Effector CD4-positive, alpha-beta T cell (primary cell): ENCODE measurements around the gene ZNF77.
"Not testable (repeated sequence)": the region's sequence is repeated elsewhere in the genome, so short reads cannot be mapped to it uniquely, and the experiment has no call there.

Source experiments
- DNase-seq: peaks from one replicate; pipeline ENCODE4 v3.0.0-alpha.2; 2020

ZNF77 gene

GRCh38 chr19:2917275-2918184 lies 27.2 kb downstream of the ZNF77 start:
- no peak for DNase-seq

GRCh38 chr19:2912306-2912705 lies 32.5 kb downstream of the ZNF77 start:
- no peak for DNase-seq

DNA sequence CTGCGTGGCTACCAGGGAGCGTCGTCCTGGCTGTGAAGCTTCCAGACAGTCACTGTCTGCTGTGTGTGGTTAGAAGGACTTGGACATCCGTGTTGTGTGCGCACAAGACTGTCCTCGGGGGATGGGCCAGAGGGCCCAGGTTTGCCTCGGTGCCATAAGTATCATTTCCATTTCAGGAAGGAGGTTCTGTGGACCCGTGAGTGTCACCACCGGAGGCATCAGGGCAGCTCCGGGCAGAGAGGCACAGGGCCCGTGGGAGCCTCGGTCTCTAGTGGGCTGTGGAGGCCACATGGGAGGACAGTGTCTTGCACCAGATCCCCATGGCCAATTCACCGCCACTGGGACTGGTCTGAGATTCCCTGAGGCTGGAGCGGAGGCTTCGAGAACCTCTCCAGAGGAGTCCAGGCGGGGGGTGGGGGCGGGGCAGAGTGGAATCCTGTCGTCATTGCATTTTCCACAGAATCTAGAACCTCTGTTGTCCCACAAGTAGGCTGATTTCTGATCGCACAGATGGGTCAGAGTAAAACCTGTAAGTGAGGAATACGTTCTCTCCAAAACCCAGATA lies 38.1 kb downstream of the ZNF77 start:
- DNase-seq = no peak

- no peak for DNase-seq
Measured at GRCh38 chr19:2905918-2906519, 38.8 kb downstream of the ZNF77 start.

DNA sequence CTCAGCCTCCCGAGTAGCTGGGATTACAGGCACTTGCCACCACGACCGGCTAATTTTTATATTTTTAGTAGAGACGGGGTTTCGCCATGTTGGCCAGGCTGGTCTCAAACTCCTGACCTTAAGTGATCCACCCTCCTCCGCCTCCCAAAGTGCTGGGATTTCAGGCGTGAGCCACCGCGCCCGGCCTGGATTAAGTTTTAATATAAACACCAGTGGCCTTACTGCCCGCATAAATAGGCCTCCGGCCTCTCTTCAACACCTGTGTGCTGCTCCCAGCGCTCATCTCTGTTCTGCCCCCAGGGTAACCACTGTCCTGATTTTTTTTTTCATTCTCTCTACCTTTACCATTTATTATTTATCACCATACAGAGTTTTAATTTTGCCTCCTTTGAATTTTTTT lies 41.4 kb downstream of the ZNF77 start:
- DNase-seq = not testable (repeated sequence)

- no peak for DNase-seq
Measured at GRCh38 chr19:2902590-2903218, 42.1 kb downstream of the ZNF77 start.

DNA sequence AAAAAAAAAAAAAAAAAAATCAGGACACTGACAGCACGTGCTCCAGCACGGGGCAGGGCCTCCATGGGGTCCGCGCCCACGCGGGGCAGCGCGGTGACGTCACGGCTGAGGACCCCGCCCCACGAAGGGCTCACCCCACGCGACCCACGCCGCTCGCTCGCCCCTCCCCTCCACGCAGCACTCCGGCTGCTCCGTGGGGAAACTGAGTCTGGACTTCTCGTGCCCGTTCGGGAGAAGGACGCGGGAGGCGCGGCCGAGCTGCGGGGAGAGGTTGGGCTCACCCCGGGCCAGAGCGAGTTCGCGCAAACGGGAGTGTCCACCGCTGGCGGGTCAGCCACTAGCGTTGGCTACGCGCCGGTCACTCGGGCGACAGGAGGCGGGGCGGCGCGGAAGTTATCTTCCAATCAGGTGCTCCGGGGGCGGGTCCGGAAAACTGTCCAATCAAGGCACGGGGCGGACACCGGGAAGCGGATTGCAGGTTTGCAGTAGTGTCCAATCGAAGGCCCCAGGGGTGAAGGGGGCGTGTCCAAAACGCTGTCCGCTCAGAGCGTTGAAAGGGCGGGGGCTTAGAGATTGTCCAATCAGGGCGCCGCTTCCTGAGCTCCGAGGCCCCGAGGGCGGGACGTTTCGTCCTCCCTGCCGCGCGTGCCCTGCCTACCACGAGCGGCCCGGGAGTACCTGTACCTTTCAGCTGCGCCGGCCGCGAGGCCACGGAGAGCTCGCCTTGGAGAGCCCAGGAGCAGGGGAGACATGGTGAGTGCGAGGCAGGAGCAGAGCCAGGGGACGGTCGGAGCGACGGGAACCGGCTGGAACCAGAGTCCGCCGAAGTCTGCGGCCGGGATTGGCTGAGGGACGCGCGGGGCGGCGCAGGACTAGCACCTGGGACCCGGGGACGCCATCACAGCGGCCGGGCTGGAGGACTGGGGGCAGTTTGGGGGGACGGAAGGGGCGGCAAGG lies 44.2 kb downstream of the ZNF77 start, which contains the start of gene ZNF57:
ZNF57 (plus strand) TSS at position 633 of the 957 bp plus-strand sequence; CDS start at position 751, 118 bp downstream.
- peak; percentile 95 for DNase-seq

GRCh38 chr19:2896694-2897093 lies 48.1 kb downstream of the ZNF77 start:
- DNase-seq = no peak

GRCh38 chr19:2890531-2890930 lies 54.2 kb downstream of the ZNF77 start:
- not testable (repeated sequence) for DNase-seq

DNA sequence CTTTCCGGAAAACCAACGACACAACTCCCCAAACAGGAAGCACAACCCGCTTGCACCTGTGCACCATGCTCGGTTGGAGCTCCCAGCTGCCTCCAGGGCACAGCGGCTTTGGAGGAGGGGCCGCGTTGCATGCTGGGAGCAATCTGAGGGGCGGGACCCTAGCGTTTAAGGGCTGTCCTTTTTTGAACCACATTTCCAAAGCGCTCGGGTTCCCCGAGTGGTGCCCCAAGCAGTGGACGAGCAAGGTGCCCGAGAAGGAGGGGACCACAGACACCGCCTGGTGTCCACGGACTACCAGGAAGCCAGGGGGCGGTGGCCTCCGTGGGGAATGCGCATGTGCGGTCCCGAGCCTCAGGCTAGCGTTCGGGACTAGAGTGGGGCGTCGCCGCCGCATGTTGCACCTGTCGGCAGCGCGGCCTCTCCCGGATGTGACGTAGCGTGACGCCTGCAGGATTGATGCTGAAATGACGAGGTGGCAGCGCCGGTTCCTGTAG lies 56.0 kb downstream of the ZNF77 start:
- DNase-seq = no peak

GRCh38 chr19:2887391-2887914 lies 57.3 kb downstream of the ZNF77 start:
- no peak for DNase-seq

DNA sequence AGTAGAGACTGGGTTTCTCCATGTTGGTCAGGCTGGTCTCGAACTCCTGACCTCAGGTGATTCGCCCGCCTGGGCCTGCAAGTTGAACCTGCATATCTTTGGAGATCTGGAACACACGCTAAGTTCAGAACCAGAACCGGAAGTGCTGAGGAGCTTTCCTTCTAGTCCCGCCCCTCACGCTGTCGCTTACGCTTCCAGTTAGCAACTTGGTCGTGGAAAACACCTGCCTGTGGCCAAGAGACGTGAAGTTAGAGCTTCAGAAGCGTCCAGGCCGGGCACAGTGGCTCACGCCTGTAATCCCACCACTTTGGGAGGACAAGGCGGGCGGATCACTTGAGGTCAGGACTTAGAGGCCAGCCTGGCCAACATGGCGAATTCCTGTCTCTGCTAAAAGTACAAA lies 59.0 kb downstream of the ZNF77 start:
- DNase-seq = no peak

DNA sequence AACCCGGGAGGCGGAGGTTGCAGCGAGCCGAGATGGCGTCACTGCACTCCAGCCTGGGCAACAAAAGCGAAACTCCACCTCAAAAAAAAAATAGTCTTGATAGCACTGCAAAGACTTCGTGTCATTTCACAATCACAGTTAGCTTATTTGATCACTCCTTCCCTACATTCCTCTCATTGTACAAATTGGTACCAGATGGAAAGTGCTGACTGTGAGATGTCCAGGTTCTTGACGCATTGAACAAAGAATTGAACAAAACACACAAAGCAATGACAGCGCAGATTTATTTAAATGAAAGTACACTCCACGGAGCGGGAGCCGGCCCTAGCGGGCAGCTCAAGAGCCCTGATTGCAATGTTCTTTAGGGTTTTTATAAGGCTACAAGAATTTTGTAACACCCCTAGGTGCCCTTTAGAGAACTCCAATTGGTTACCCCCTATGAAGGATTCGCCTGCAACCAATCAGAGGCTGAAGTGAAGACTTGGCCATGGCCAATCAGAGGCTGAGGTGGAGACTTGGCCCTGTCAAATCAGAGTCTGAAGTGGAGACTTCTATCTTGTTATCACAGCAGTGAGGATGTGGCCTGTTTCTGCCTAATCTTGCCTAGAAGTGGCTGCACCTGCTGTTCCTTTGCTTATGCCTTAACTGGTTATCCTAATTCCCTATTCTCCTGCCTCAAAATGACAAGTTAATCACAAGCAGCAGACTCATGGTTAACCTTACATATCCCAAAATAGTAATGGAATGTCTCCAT lies 60.9 kb downstream of the ZNF77 start:
- no peak for DNase-seq
